GM12878 (cell line): ENCODE data around the gene PROSER3. TPM values are rescaled to one million over a fixed set of nuclear protein-coding genes. Genes with fewer than 3 reads are reported as not detected.

Experiments
- ATF2 ChIP-seq: IDR thresholded peaks from 2 replicates; pipeline ENCODE4 v1.6.1; 2012; ENCODE audit warnings: low read length, inconsistent platforms
- CBX5 ChIP-seq: sonication (generic); IDR thresholded peaks from 2 replicates; pipeline ENCODE4 v1.6.1; 2016; ENCODE audit warnings: low read depth, moderate library complexity, mild to moderate bottlenecking, inconsistent platforms
- CEBPB ChIP-seq, 2 experiments: fragments of 150-350 bp in 1 of 2; IDR thresholded peaks; 2 replicates each; pipeline ENCODE4 v1.6.1; 2012 to 2014; ENCODE audit warnings: low read depth in 2 of 2, low read length in 2 of 2, borderline replicate concordance in 1 of 2, inconsistent platforms in 1 of 2
- CEBPZ ChIP-seq: fragments of 150-350 bp; IDR thresholded peaks from 2 replicates; pipeline ENCODE4 v1.6.1; 2016; ENCODE audit warnings: low read depth, low read length
- CHD2 ChIP-seq: IDR thresholded peaks from 2 replicates; pipeline ENCODE4 v1.6.1; 2011; ENCODE audit warnings: low read depth, low read length, improper control_type of control experiment, borderline replicate concordance
- CHD4 ChIP-seq: fragments of 200-600 bp; sonication (generic); IDR thresholded peaks from 2 replicates; pipeline ENCODE4 v1.6.1; 2016; ENCODE audit warnings: mild to moderate bottlenecking
- EZH2 ChIP-seq: IDR thresholded peaks from 2 replicates; pipeline ENCODE4 v1.6.1; 2012; ENCODE audit warnings: low read depth, mild to moderate bottlenecking, control low read depth, inconsistent platforms, low read length, borderline replicate concordance; ENCODE audit not compliant: control insufficient read depth
- FOS ChIP-seq: IDR thresholded peaks from 3 replicates; pipeline ENCODE4 v1.6.1; 2011; ENCODE audit warnings: borderline replicate concordance; ENCODE audit not compliant: insufficient read length; ENCODE audit errors: extremely low read depth
- HSF1 ChIP-seq: fragments of 150-350 bp; IDR thresholded peaks from 2 replicates; pipeline ENCODE4 v1.6.1; 2014; ENCODE audit warnings: mild to moderate bottlenecking, low read depth, low read length
- JUNB ChIP-seq: IDR thresholded peaks from 2 replicates; pipeline ENCODE4 v1.6.1; 2016; ENCODE audit warnings: antibody characterized with exemption, mild to moderate bottlenecking
- LARP7 ChIP-seq: fragments of 450-650 bp; IDR thresholded peaks from 2 replicates; pipeline ENCODE4 v1.6.1; 2017; ENCODE audit warnings: mild to moderate bottlenecking
- MEF2A ChIP-seq: IDR thresholded peaks from 2 replicates; pipeline ENCODE4 v1.6.1; 2011; ENCODE audit warnings: low read depth, mild to moderate bottlenecking, low read length, moderate library complexity; ENCODE audit not compliant: insufficient read depth
- NRF1 ChIP-seq: conservative IDR thresholded peaks from 2 replicates; pipeline ENCODE4 v1.6.1; 2011; ENCODE audit warnings: mild to moderate bottlenecking, low read depth, low read length, improper control_type of control experiment
- RB1 ChIP-seq: fragments of 450-650 bp; formaldehyde crosslinking; IDR thresholded peaks from 2 replicates; pipeline ENCODE4 v1.6.1; 2017; ENCODE audit warnings: mild to moderate bottlenecking, borderline replicate concordance
- RUNX3 ChIP-seq: IDR thresholded peaks from 2 replicates; pipeline ENCODE4 v1.6.1; 2012; ENCODE audit warnings: low read length, inconsistent platforms
- SMARCA5 ChIP-seq: fragments of 450-650 bp; IDR thresholded peaks from 2 replicates; pipeline ENCODE4 v1.6.1; 2017; ENCODE audit warnings: mild to moderate bottlenecking
- SREBF1 ChIP-seq: IDR thresholded peaks from 2 replicates; pipeline ENCODE4 v1.6.1; 2012; ENCODE audit warnings: mild to moderate bottlenecking, low read length
- TCF3 ChIP-seq: IDR thresholded peaks from 2 replicates; pipeline ENCODE4 v1.6.1; 2012; ENCODE audit warnings: low read depth, mild to moderate bottlenecking, low read length, borderline replicate concordance; ENCODE audit not compliant: insufficient read depth
- ZBED1 ChIP-seq: IDR thresholded peaks from 2 replicates; pipeline ENCODE4 v1.6.1; 2016; ENCODE audit warnings: borderline replicate concordance
- ZNF217 ChIP-seq: fragments of 450-650 bp; IDR thresholded peaks from 2 replicates; pipeline ENCODE4 v1.6.1; 2017; ENCODE audit warnings: antibody characterized with exemption, mild to moderate bottlenecking
- ZNF274 ChIP-seq: IDR thresholded peaks from one replicate; pipeline ENCODE4 v1.8.0; 2011; ENCODE audit not compliant: insufficient read length, insufficient read depth
- ZZZ3 ChIP-seq: IDR thresholded peaks from 2 replicates; pipeline ENCODE4 v1.6.1; 2011; ENCODE audit warnings: low read depth; ENCODE audit not compliant: control insufficient read depth, insufficient read length
- polyA plus RNA-seq, 11 experiments: library from polyadenylated mRNA; depleted of rRNA in 4 of 11; unstranded in 6 of 11; stranded (reverse) in 5 of 11; fragments of >200 nt; fragmentation: Nextera tagmentation in 4 of 11; fragmentation: Illumina TruSeq in 1 of 11; extraction: Ambion mirVana in 4 of 11; extraction: Trizol in 1 of 11; gene quantifications; 1 replicate in 1 of 11; 2 replicates in 10 of 11; pipeline versions ENCODE4 v1.2.1 to v1.2.3, GENCODE V29; 2011 to 2016; ENCODE audit warnings: inconsistent platforms in 2 of 11, missing spikeins in 2 of 11, low read depth in 1 of 11
- total RNA-seq, 4 experiments: library from RNA; depleted of rRNA in 3 of 4; stranded (reverse); fragments of >200 nt in 3 of 4; fragmentation: Illumina TruSeq in 1 of 4; extraction: Trizol in 1 of 4; gene quantifications; 2 replicates each; pipeline versions ENCODE4 v1.2.1 to v1.2.3, GENCODE V29; 2013 to 2021
- TF ChIP-seq, protein P1 (sequence below): IDR thresholded peaks from 2 replicates; pipeline ENCODE4 v1.6.1; 2011; ENCODE audit warnings: borderline replicate concordance, low read depth, mild to moderate bottlenecking, moderate library complexity, low read length; ENCODE audit not compliant: insufficient read depth, poor library complexity, severe bottlenecking

Gene PROSER3
- total and polyA plus RNA-seq, 10 of the 15 experiments (the other 5 are each of a cell fraction or from before 2014, with no cell fraction given), result 0.85 to 25.1 (median 9.6) TPM

DNA sequence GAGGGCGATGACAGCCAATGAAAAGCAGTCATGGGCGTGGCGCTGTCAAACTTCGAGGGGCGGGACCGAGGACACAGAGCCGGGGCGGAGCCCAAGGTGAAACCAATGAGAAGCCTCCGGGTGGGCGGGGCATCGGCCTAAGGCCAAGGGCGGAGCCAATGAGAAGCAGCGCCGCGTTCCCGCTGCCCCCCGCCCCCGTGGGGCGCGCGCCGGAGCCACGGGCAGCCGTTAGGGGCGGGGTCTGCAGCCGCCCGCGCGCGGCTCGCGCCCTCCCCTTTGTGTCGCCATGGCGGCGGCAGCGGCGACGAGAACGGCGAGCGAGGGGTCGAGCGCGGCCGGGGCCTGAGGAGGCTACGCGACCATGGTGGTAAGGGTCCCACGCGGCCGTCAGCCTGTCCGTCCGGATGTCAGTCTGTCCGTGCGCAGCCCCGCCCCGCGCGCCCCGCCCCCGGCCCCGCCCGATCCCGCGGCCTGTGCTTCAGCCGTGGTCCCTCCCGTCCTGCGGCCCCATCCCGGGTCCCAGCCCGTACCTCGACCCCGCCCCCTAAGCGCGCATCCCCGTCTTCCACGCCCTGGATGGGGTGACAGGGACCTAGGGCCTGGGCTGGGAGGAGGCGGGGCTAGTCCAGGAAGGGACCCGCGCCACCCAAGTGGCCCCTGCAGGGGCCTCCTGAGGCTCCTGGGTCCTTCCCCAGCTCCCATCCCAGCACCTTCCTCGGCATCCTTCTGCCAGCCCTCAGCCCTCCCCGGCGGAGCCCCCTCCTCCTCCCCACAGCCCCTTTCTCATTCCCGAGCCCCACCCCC is 17.5 kb downstream of the PROSER3 start, which contains the start of gene ARHGAP33 (continued):
- TF ChIP-seq CEBPB (IDR thresholded peaks at IDR 0.05; ENCODE audit: borderline replicate concordance in 1 of 2, low read depth in 2 of 2, low read length in 2 of 2), result no peak
- TF ChIP-seq TCF3, result 0 out of 2 replicates have a peak, but pooled peaks have one; percentile 31
- no peak for TF ChIP-seq SREBF1
- TF ChIP-seq CHD2, result 0 out of 2 replicates have a peak, but pooled peaks have one; percentile 45
- no peak for TF ChIP-seq ZNF274
- TF ChIP-seq ZBED1, result no peak
- no peak for TF ChIP-seq FOS
- no peak for TF ChIP-seq EZH2
- no peak for TF ChIP-seq CBX5
- TF ChIP-seq RB1, result peak; percentile 88; the same call in 1 of the 2 replicates
- TF ChIP-seq LARP7, result 0 out of 2 replicates have a peak, but pooled peaks have one; percentile 60
- no peak for TF ChIP-seq CHD4
- TF ChIP-seq RUNX3, result no peak
- no peak for TF ChIP-seq NRF1
- TF ChIP-seq ZZZ3, result no peak
- TF ChIP-seq ZNF217, result no peak
- TF ChIP-seq MEF2A, result no peak
- no peak for TF ChIP-seq CEBPZ
- TF ChIP-seq ATF2, result no peak
- no peak for TF ChIP-seq HSF1
- no peak for TF ChIP-seq SMARCA5
- TF ChIP-seq, protein P1, sequence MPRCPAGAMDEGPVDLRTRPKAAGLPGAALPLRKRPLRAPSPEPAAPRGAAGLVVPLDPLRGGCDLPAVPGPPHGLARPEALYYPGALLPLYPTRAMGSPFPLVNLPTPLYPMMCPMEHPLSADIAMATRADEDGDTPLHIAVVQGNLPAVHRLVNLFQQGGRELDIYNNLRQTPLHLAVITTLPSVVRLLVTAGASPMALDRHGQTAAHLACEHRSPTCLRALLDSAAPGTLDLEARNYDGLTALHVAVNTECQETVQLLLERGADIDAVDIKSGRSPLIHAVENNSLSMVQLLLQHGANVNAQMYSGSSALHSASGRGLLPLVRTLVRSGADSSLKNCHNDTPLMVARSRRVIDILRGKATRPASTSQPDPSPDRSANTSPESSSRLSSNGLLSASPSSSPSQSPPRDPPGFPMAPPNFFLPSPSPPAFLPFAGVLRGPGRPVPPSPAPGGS, result no peak
- TF ChIP-seq JUNB, result no peak
